ENCODE data around the gene LMO7. TPM values are rescaled to one million over a fixed set of nuclear protein-coding genes. Genes with fewer than 3 reads are reported as not detected.

The LMO7 gene
- total and polyA plus RNA-seq, 2 of the 8 experiments (the other 6 are each of a cell fraction or from before 2014, with no cell fraction given) = 8.1 to 28.3 TPM

- Histone ChIP-seq H3K9me3 (ENCODE audit: insufficient read depth in 2 of 2, low read depth in 1 of 2, low read length in 1 of 2) (no peaks in the 10 kb centered on the region), H3K36me3 (ENCODE audit: control insufficient read depth in 2 of 4, insufficient read depth in 4 of 4, low read length in 3 of 4) (no peaks in the 10 kb centered on the region), H3K18ac (ENCODE audit: extremely low read depth, low read length) (no peak overlapping the region), H4K20me1 (replicated peaks in 1 of 2; ENCODE audit: control insufficient read depth in 1 of 2, insufficient read depth in 2 of 2, low read length in 2 of 2) (no peaks in the 10 kb centered on the region), H3K27me3 (replicated peaks in 1 of 4; ENCODE audit: control insufficient read depth in 3 of 4, extremely low read depth in 1 of 4, insufficient read depth in 3 of 4, low read length in 3 of 4) (no peaks in the 10 kb centered on the region), H3K4me3 (ENCODE audit: extremely low read depth in 1 of 4, insufficient read depth in 2 of 4, low read depth in 3 of 4, low read length in 4 of 4) (no peak overlapping the region), H3K23ac (ENCODE audit: insufficient read length) (no peak overlapping the region), H3K4me1 (replicated peaks in 1 of 4; ENCODE audit: control insufficient read depth in 3 of 4, insufficient read depth in 4 of 4, low read length in 3 of 4) (peaks cover 0 to 6% (median 2%) of the 10 kb centered on the region in 4 experiments; a peak in 2 of 7 replicates), H3K79me2 (ENCODE audit: control insufficient read depth in 1 of 2, insufficient read depth in 2 of 2, low read length in 2 of 2) (no peaks in the 10 kb centered on the region), H2BK15ac (ENCODE audit: low read length) (no peak overlapping the region), H3K27ac (ENCODE audit: low read depth, low read length) (no peak overlapping the region), H2BK120ac (replicated peaks; ENCODE audit: low read depth, low read length) (no peak overlapping the region), H4K8ac (ENCODE audit: extremely low read depth, insufficient read depth, low read length) (no peak overlapping the region), H3K56ac (replicated peaks; ENCODE audit: insufficient read length, low read depth, low read length) (no peak overlapping the region), H2AFZ (ENCODE audit: low read length) (no peak overlapping the region), H4K91ac (replicated peaks; ENCODE audit: insufficient read length, low read length) (no peak overlapping the region), H2BK5ac (ENCODE audit: low read depth, low read length) (no peak overlapping the region), H2BK12ac (ENCODE audit: low read depth, low read length) (no peak overlapping the region), H2AK5ac (ENCODE audit: low read depth, low read length) (no peak overlapping the region), H3K23me2 (ENCODE audit: low read depth, low read length) (no peaks in the 10 kb centered on the region), H3K4ac (replicated peaks; ENCODE audit: insufficient read length, low read depth, low read length) (no peak overlapping the region), H3K14ac (ENCODE audit: insufficient read length) (no peak overlapping the region), H4K5ac (ENCODE audit: insufficient read length, low read depth, low read length) (no peak overlapping the region), H3K9ac (replicated peaks in 1 of 4; ENCODE audit: extremely low read depth in 1 of 4, low read depth in 3 of 4, low read length in 3 of 4) (no peak overlapping the region), H3K79me1 (ENCODE audit: low read depth, low read length) (no peaks in the 10 kb centered on the region), H2BK20ac (ENCODE audit: low read length) (no peak overlapping the region), H3K4me2 (ENCODE audit: insufficient read depth in 1 of 2, low read depth in 2 of 2, low read length in 2 of 2) (no peak overlapping the region)
- TF ChIP-seq CREB1 (IDR thresholded peaks at IDR 0.05) (no peak), GABPA (IDR thresholded peaks at IDR 0.05; ENCODE audit: borderline replicate concordance, insufficient read depth, low read length) (no peak), SP2 (IDR thresholded peaks at IDR 0.05; ENCODE audit: low read length) (no peak), SAP30 (IDR thresholded peaks at IDR 0.05; ENCODE audit: insufficient read depth, insufficient replicate concordance, low read length) (no peak), ZNF274 (IDR thresholded peaks at IDR 0.05; ENCODE audit: borderline replicate concordance, extremely low read depth, low read length) (no peak), ASH2L (IDR thresholded peaks at IDR 0.05; ENCODE audit: low read length) (no peak)
- CTCF ChIA-PET (ENCODE audit: partially characterized antibody) = interaction anchor here (2.2 to 2.4 kb wide), 2 partner anchors 11 to 136 kb away, joined by 9 to 14 read pairs; no protein-coding TSS in a partner anchor
- DNase-seq (ENCODE audit: low read depth in 1 of 2, low spot score in 2 of 2) (no peak), FAIRE-seq (no peak)
- POLR2A ChIA-PET (ENCODE audit: partially characterized antibody) = no interaction called here
- WGBS, 2 experiments (ENCODE audit: extremely low coverage in 1 of 2, insufficient coverage in 1 of 2, insufficient read length in 1 of 2, insufficient replicate concordance in 2 of 2, low coverage in 1 of 2, low lambda C conversion rate in 2 of 2, missing lambda C conversion rate in 1 of 2) = 76% methylated on average over 4 of the region's 4 CpGs; no CpG with 5 or more reads in 1 of the 2 experiments
These were observed 245.1 kb downstream of the LMO7 start for GRCh38 chr13:75881109-75881775.
